GM12878 (cell line): ENCODE results near the gene TPI1.

Experiments used
- CEBPB ChIP-seq, 2 experiments: fragments of 150-350 bp in 1 of 2; IDR thresholded peaks; 2 replicates each; pipeline ENCODE4 v1.6.1; 2012 to 2014; ENCODE audit warnings: low read depth in 2 of 2, low read length in 2 of 2, borderline replicate concordance in 1 of 2, inconsistent platforms in 1 of 2
- CTCF ChIP-seq, 3 experiments: IDR thresholded peaks in 2 of 3; conservative IDR thresholded peaks in 1 of 3; 2 replicates each; pipeline ENCODE4 v1.5.1; 2011; ENCODE audit warnings: low read depth in 3 of 3, low read length in 3 of 3, mild to moderate bottlenecking in 3 of 3, control low read depth in 2 of 3, moderate library complexity in 2 of 3, inconsistent platforms in 1 of 3, mixed read lengths in 1 of 3; ENCODE audit not compliant: control insufficient read depth in 2 of 3, insufficient read depth in 1 of 3; ENCODE audit errors: extremely low read depth in 1 of 3
- ESRRA ChIP-seq: IDR thresholded peaks from 2 replicates; pipeline ENCODE4 v1.6.1; 2012; ENCODE audit warnings: mild to moderate bottlenecking, low read length, improper control_type of control experiment
- EZH2 ChIP-seq: IDR thresholded peaks from 2 replicates; pipeline ENCODE4 v1.6.1; 2012; ENCODE audit warnings: low read depth, mild to moderate bottlenecking, control low read depth, inconsistent platforms, low read length, borderline replicate concordance; ENCODE audit not compliant: control insufficient read depth
- FOS ChIP-seq: IDR thresholded peaks from 3 replicates; pipeline ENCODE4 v1.6.1; 2011; ENCODE audit warnings: borderline replicate concordance; ENCODE audit not compliant: insufficient read length; ENCODE audit errors: extremely low read depth
- JUND ChIP-seq: IDR thresholded peaks from 2 replicates; pipeline ENCODE4 v1.6.1; 2012; ENCODE audit warnings: low read depth, mild to moderate bottlenecking, low read length, improper control_type of control experiment, moderate library complexity
- MYC ChIP-seq: IDR thresholded peaks from 2 replicates; pipeline ENCODE4 v1.6.1; 2011; ENCODE audit warnings: mild to moderate bottlenecking, low read length, moderate library complexity, inconsistent platforms; ENCODE audit not compliant: insufficient read depth, insufficient replicate concordance, insufficient read length, severe bottlenecking
- POLR2AphosphoS2 ChIP-seq: IDR thresholded peaks from 2 replicates; pipeline ENCODE4 v1.6.1; 2011; ENCODE audit warnings: low read depth, mild to moderate bottlenecking, low read length, improper control_type of control experiment, moderate library complexity
- SMAD5 ChIP-seq: IDR thresholded peaks from 2 replicates; pipeline ENCODE4 v1.6.1; 2016; ENCODE audit warnings: antibody characterized with exemption, low read depth
- USF2 ChIP-seq: IDR thresholded peaks from 2 replicates; pipeline ENCODE4 v1.6.1; 2011; ENCODE audit warnings: low read depth, low read length, improper control_type of control experiment, borderline replicate concordance
- YY1 ChIP-seq: IDR thresholded peaks from 2 replicates; pipeline ENCODE4 v1.6.1; 2011; ENCODE audit warnings: low read depth, mild to moderate bottlenecking, low read length
- TF ChIP-seq, protein P1 (sequence below): IDR thresholded peaks from 2 replicates; pipeline ENCODE4 v1.6.1; 2012; ENCODE audit warnings: low read depth, low read length, improper control_type of control experiment

GRCh38 chr12:6912164-6912935 is 45.0 kb downstream of the TPI1 start:
- TF ChIP-seq EZH2 (no peak), CTCF (IDR thresholded peaks at IDR 0.05 in 2 of 3, conservative IDR thresholded peaks at IDR 0.05 in 1 of 3; ENCODE audit: control insufficient read depth in 2 of 3, extremely low read depth in 1 of 3, insufficient read depth in 1 of 3, low read depth in 3 of 3, low read length in 3 of 3) (no peak), MYC (no peak), ESRRA (no peak), USF2 (no peak), CEBPB (IDR thresholded peaks at IDR 0.05; ENCODE audit: borderline replicate concordance in 1 of 2, low read depth in 2 of 2, low read length in 2 of 2) (no peak), JUND (no peak), FOS (no peak), POLR2AphosphoS2 (no peak), YY1 (no peak), SMAD5 (no peak)
- TF ChIP-seq, protein P1, sequence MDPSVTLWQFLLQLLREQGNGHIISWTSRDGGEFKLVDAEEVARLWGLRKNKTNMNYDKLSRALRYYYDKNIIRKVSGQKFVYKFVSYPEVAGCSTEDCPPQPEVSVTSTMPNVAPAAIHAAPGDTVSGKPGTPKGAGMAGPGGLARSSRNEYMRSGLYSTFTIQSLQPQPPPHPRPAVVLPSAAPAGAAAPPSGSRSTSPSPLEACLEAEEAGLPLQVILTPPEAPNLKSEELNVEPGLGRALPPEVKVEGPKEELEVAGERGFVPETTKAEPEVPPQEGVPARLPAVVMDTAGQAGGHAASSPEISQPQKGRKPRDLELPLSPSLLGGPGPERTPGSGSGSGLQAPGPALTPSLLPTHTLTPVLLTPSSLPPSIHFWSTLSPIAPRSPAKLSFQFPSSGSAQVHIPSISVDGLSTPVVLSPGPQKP, result no peak
